NB4 (cell line): Measurements from ENCODE around the gene ROBO3.

Experiments
- CTCF ChIP-seq: IDR thresholded peaks from one replicate; pipeline ENCODE4 v1.5.1; 2012; ENCODE audit warnings: low read depth, low read length
- MYC ChIP-seq: IDR thresholded peaks from 2 replicates; pipeline ENCODE4 v1.6.1; 2011; ENCODE audit warnings: low read depth, low read length
- POLR2A ChIP-seq: IDR thresholded peaks from 2 replicates; pipeline ENCODE4 v1.6.1; 2011; ENCODE audit warnings: mild to moderate bottlenecking; ENCODE audit not compliant: insufficient read length; ENCODE audit errors: extremely low read depth
- TF ChIP-seq, protein P1 (sequence below): IDR thresholded peaks from 2 replicates; pipeline ENCODE4 v1.6.1; 2011; ENCODE audit warnings: low read depth, low read length

DNA sequence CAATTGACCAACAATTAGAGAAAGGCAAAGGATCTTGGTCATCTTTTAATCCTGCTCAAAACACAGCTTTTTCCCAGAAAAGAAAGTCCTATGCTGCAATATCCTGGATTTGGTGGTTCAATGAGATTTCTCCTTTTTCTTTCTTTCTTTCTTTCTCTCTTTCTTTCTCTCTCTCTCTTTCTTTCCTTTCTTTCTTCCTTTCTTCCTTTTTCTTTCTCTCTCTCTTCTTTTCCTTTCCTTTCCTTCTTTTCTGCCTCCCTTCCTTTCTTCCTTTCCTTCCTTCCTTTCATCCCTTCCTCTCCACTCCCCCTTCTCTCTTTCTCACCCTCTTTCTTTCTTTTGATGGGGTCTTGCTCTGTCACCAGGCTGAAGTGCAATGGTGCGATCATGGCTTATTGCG is 33.3 kb upstream of the ROBO3 start:
- TF ChIP-seq CTCF (no peak), POLR2A (no peak), MYC (no peak)
- TF ChIP-seq, protein P1, sequence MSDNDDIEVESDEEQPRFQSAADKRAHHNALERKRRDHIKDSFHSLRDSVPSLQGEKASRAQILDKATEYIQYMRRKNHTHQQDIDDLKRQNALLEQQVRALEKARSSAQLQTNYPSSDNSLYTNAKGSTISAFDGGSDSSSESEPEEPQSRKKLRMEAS: no peak
